ENCODE results near the gene ATP11A.

The ATP11A gene

GRCh38 chr13:112740502-112741131 is 50.8 kb downstream of the ATP11A start:
- in situ Hi-C loops (cut with MboI; ENCODE audit: low sequenced_read_pairs): no loop called here

GRCh38 chr13:112741185-112741755 is 51.4 kb downstream of the ATP11A start:
- in situ Hi-C loops (cut with MboI; ENCODE audit: low sequenced_read_pairs): no loop called here

GRCh38 chr13:112741835-112742570 is 52.2 kb downstream of the ATP11A start:
- in situ Hi-C loops (cut with MboI; ENCODE audit: low sequenced_read_pairs): no loop called here

GRCh38 chr13:112742583-112742982 is 52.7 kb downstream of the ATP11A start:
- in situ Hi-C loops (cut with MboI; ENCODE audit: low sequenced_read_pairs): no loop called here

GRCh38 chr13:112743451-112744167 is 53.8 kb downstream of the ATP11A start:
- in situ Hi-C loops (cut with MboI; ENCODE audit: low sequenced_read_pairs): no loop called here

- in situ Hi-C loops (cut with MboI; ENCODE audit: low sequenced_read_pairs): no loop called here
Observed at GRCh38 chr13:112744168-112745021, 54.6 kb downstream of the ATP11A start.

- in situ Hi-C loops (cut with MboI; ENCODE audit: low sequenced_read_pairs): no loop called here
Observed at GRCh38 chr13:112746044-112746443, 56.2 kb downstream of the ATP11A start.

- in situ Hi-C loops (cut with MboI; ENCODE audit: low sequenced_read_pairs): no loop called here
Observed at GRCh38 chr13:112747256-112747655, 57.4 kb downstream of the ATP11A start.

- in situ Hi-C loops (cut with MboI; ENCODE audit: low sequenced_read_pairs): no loop called here
Observed at GRCh38 chr13:112748947-112749735, 59.3 kb downstream of the ATP11A start.

- in situ Hi-C loops (cut with MboI; ENCODE audit: low sequenced_read_pairs): no loop called here
Observed at GRCh38 chr13:112750570-112750969, 60.7 kb downstream of the ATP11A start.

GRCh38 chr13:112751617-112752016 is 61.8 kb downstream of the ATP11A start:
- in situ Hi-C loops (cut with MboI; ENCODE audit: low sequenced_read_pairs): no loop called here

GRCh38 chr13:112752211-112752610 is 62.4 kb downstream of the ATP11A start:
- in situ Hi-C loops (cut with MboI; ENCODE audit: low sequenced_read_pairs): no loop called here

- in situ Hi-C loops (cut with MboI; ENCODE audit: low sequenced_read_pairs): no loop called here
Observed at GRCh38 chr13:112752711-112753541, 63.1 kb downstream of the ATP11A start.

GRCh38 chr13:112753833-112754232 is 64.0 kb downstream of the ATP11A start:
- in situ Hi-C loops (cut with MboI; ENCODE audit: low sequenced_read_pairs): no loop called here

GRCh38 chr13:112754281-112755025 is 64.6 kb downstream of the ATP11A start:
- in situ Hi-C loops (cut with MboI; ENCODE audit: low sequenced_read_pairs): no loop called here

GRCh38 chr13:112755331-112755730 is 65.5 kb downstream of the ATP11A start:
- in situ Hi-C loops (cut with MboI; ENCODE audit: low sequenced_read_pairs): no loop called here

GRCh38 chr13:112756081-112756480 is 66.2 kb downstream of the ATP11A start:
- in situ Hi-C loops (cut with MboI; ENCODE audit: low sequenced_read_pairs): no loop called here

- in situ Hi-C loops (cut with MboI; ENCODE audit: low sequenced_read_pairs): no loop called here
Observed at GRCh38 chr13:112756511-112756966, 66.7 kb downstream of the ATP11A start.

All from HL-60/S4 treated with retinoic acid at 250 ng/mL for 4 days and 3 days (cell line).